GM23338 (cell line): Measurements from ENCODE around the gene HDAC1.

Source experiments
- CREB1 ChIP-seq: fragments of 250-450 bp; sonication (Bioruptor Pico); IDR thresholded peaks from 2 replicates; pipeline ENCODE4 v1.5.0; 2020; ENCODE audit warnings: low read depth, mild to moderate bottlenecking, moderate library complexity
- CTCF ChIP-seq, 2 experiments: fragments of 200-600 bp in 1 of 2; sonication (generic) in 1 of 2; conservative IDR thresholded peaks; 2 replicates each; pipeline versions ENCODE4 v1.5.1 to v1.6.1; 2016 to 2017; ENCODE audit warnings: antibody characterized with exemption in 2 of 2, low read depth in 2 of 2, mild to moderate bottlenecking in 2 of 2, moderate library complexity in 1 of 2
- EZH2 ChIP-seq: fragments of 200-600 bp; sonication (generic); IDR thresholded peaks from one replicate; pipeline ENCODE4 v1.8.0; 2017; ENCODE audit warnings: antibody characterized with exemption, mild to moderate bottlenecking, low read depth; ENCODE audit not compliant: unreplicated experiment
- EZH2phosphoT487 ChIP-seq: fragments of 200-600 bp; sonication (generic); IDR thresholded peaks from one replicate; pipeline ENCODE4 v1.8.1; 2018; ENCODE audit warnings: antibody characterized with exemption; ENCODE audit not compliant: unreplicated experiment
- JUNB ChIP-seq: IDR thresholded peaks from one replicate; pipeline ENCODE4 v1.6.1; 2016; ENCODE audit warnings: antibody characterized with exemption; ENCODE audit not compliant: unreplicated experiment
- NANOG ChIP-seq: IDR thresholded peaks from 2 replicates; pipeline ENCODE4 v1.6.1; 2016; ENCODE audit warnings: antibody characterized with exemption, borderline replicate concordance
- POLR2AphosphoS5 ChIP-seq: IDR thresholded peaks from 2 replicates; pipeline ENCODE4 v1.6.1; 2016; ENCODE audit warnings: antibody characterized with exemption, low read depth
- REST ChIP-seq: IDR thresholded peaks from one replicate; pipeline ENCODE4 v1.6.1; 2018; ENCODE audit warnings: antibody characterized with exemption; ENCODE audit not compliant: unreplicated experiment
- ZNF114 ChIP-seq: fragments of 250-450 bp; sonication (Bioruptor Pico); IDR thresholded peaks from 2 replicates; pipeline ENCODE4 v1.5.0; 2020; ENCODE audit warnings: mild to moderate bottlenecking, moderate library complexity
- ZNF331 ChIP-seq: fragments of 250-450 bp; sonication (Bioruptor Pico); IDR thresholded peaks from 2 replicates; pipeline ENCODE4 v1.5.0; 2020; ENCODE audit warnings: low read depth, mild to moderate bottlenecking, moderate library complexity

DNA sequence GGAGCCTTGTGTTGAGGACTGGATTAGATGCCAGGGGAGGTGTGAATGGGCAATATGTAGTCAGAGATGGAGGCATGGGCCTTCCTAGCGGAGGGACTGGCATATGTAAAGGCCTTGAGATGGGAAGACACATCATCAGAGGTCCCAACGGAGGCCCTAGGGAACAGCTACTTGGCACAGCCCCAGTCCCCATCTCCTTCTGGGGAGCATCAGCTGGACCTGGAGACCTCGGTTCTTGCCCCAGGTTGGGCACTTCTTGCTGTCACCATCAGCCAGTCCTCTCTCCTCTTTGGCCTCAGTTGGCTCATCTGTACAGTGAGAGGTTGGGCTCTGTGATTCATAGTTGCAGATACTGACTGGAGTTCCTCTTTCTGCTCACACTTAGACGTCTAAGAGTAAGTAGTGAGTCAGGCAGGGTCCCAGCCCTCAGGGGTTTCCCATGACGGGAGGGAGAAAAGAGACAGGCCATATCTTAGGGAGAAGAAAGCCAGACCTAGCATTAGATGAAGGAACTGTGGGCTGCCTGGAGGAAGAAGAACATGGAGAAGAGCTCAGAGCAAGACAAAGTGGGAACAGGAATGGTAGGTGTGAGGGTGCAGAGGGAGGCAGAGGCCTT lies 47.6 kb downstream of the HDAC1 start:
- no peak for TF ChIP-seq JUNB
- TF ChIP-seq CTCF (conservative IDR thresholded peaks at IDR 0.05; ENCODE audit: low read depth in 2 of 2): no peak
- TF ChIP-seq EZH2: no peak
- TF ChIP-seq CREB1 (CRISPR knock-in tag): no peak
- no peak for TF ChIP-seq POLR2AphosphoS5
- TF ChIP-seq ZNF331: no peak
- no peak for TF ChIP-seq REST
- TF ChIP-seq EZH2phosphoT487: no peak
- TF ChIP-seq NANOG: no peak
- TF ChIP-seq ZNF114 (CRISPR knock-in tag): no peak
